Fibroblast of lung (primary cell): ENCODE results near the gene CAPN13. TPM values are rescaled to one million over a fixed set of nuclear protein-coding genes. Genes with fewer than 3 reads are reported as not detected.
A peak's percentile ranks its signal among the peaks of the same experiment; 100 is the strongest.

Source experiments
- DNase-seq, 2 donors: peaks; one replicate each; pipeline versions ENCODE4 v3.0.0 to v3.0.0-alpha.2; 2010; ENCODE audit warnings: low read depth in 2 of 2
- H2AFZ ChIP-seq: 2 replicates; pipeline ENCODE4 v1.5.1; 2012; ENCODE audit warnings: low read length, control low read depth, inconsistent platforms
- H3K27ac ChIP-seq: 2 replicates; pipeline ENCODE4 v1.5.1; 2011; ENCODE audit warnings: low read length, control low read depth; ENCODE audit not compliant: insufficient read depth
- H3K27me3 ChIP-seq: 2 replicates; pipeline ENCODE4 v1.5.1; 2011; ENCODE audit warnings: mild to moderate bottlenecking, low read length; ENCODE audit not compliant: control insufficient read depth, insufficient read depth
- H3K36me3 ChIP-seq: 2 replicates; pipeline ENCODE4 v1.5.1; 2011; ENCODE audit warnings: low read length; ENCODE audit not compliant: control insufficient read depth, insufficient read depth
- H3K4me1 ChIP-seq: 2 replicates; pipeline ENCODE4 v1.5.1; 2011; ENCODE audit warnings: low read length; ENCODE audit not compliant: control insufficient read depth, insufficient read depth; ENCODE audit errors: extremely low read depth
- H3K4me2 ChIP-seq: 2 replicates; pipeline ENCODE4 v1.5.1; 2011; ENCODE audit warnings: low read length, control low read depth; ENCODE audit not compliant: insufficient read depth; ENCODE audit errors: extremely low read depth
- H3K4me3 ChIP-seq, 4 experiments: fragments of 200-600 bp in 1 of 4; sonication (generic) in 1 of 4; replicated peaks in 1 of 4; 2 replicates each; pipeline ENCODE4 v1.5.1; 2011 to 2016; ENCODE audit warnings: low read length in 4 of 4, low read depth in 3 of 4, mild to moderate bottlenecking in 3 of 4, control low read depth in 2 of 4, inconsistent platforms in 1 of 4, mixed read lengths in 1 of 4; ENCODE audit not compliant: insufficient read depth in 1 of 4; ENCODE audit errors: control extremely low read depth in 1 of 4
- H3K79me2 ChIP-seq: 2 replicates; pipeline ENCODE4 v1.5.1; 2012; ENCODE audit warnings: mild to moderate bottlenecking, low read length, inconsistent platforms; ENCODE audit not compliant: control insufficient read depth, insufficient read depth
- H3K9ac ChIP-seq: 2 replicates; pipeline ENCODE4 v1.5.1; 2011; ENCODE audit warnings: mild to moderate bottlenecking, low read length, control low read depth; ENCODE audit not compliant: insufficient read depth
- H3K9me3 ChIP-seq: 2 replicates; pipeline ENCODE4 v1.5.1; 2012; ENCODE audit warnings: low read depth, low read length; ENCODE audit not compliant: control insufficient read depth, insufficient read depth
- H4K20me1 ChIP-seq: 2 replicates; pipeline ENCODE4 v1.5.1; 2011; ENCODE audit warnings: low read length; ENCODE audit not compliant: control insufficient read depth, insufficient read depth; ENCODE audit errors: extremely low read depth
- EZH2 ChIP-seq: IDR thresholded peaks from 2 replicates; pipeline ENCODE4 v1.5.1; 2012; ENCODE audit warnings: low read length, control low read depth, mild to moderate bottlenecking; ENCODE audit errors: missing control alignments
- polyA plus RNA-seq, 2 donors: library from polyadenylated mRNA; depleted of rRNA in 1 of 2; stranded (reverse) in 1 of 2; unstranded in 1 of 2; fragments of >200 nt; gene quantifications; 2 replicates each; pipeline ENCODE4 v1.2.1, GENCODE V29; 2011 to 2012; ENCODE audit warnings: missing spikeins in 1 of 2
- total RNA-seq: library from RNA; depleted of rRNA; stranded (reverse); fragments of >200 nt; gene quantifications from 2 replicates; pipeline ENCODE4 v1.2.1, GENCODE V29; 2014
- TF ChIP-seq, protein P1 (sequence below), 2 donors: IDR thresholded peaks in 1 of 2; conservative IDR thresholded peaks in 1 of 2; 1 replicate in 1 of 2; 2 replicates in 1 of 2; pipeline ENCODE4 v1.5.1; 2011 to 2012; ENCODE audit warnings: low read length in 2 of 2, control low read depth in 1 of 2, inconsistent platforms in 1 of 2, low read depth in 1 of 2, mild to moderate bottlenecking in 1 of 2

CAPN13 gene
- total and polyA plus RNA-seq, 2 donors (not counting 1 experiment from before 2014, with no cell fraction given): not detected

DNA sequence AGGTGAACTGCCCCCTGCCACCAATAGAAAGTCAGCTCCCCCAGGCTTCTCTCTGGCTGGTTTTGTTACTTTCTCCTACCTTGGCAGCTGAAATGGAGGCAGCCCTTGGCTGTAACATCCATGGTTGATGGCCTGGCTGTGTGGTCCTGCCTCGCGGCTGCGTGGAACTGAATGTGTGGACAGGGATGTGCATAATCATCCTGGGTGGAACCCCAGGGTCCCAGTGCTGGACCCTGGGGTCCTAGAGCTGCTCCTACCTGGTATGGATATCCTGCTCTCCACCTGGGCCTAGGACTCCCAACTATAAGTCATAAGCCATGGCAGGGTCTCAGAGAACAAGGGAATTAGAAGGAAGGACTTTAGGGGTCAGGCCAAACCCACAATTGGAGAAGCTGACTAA lies 93.5 kb downstream of the CAPN13 start:
- peak overlapping the region; percentile 62 for H2AFZ ChIP-seq
- TF ChIP-seq, protein P1, sequence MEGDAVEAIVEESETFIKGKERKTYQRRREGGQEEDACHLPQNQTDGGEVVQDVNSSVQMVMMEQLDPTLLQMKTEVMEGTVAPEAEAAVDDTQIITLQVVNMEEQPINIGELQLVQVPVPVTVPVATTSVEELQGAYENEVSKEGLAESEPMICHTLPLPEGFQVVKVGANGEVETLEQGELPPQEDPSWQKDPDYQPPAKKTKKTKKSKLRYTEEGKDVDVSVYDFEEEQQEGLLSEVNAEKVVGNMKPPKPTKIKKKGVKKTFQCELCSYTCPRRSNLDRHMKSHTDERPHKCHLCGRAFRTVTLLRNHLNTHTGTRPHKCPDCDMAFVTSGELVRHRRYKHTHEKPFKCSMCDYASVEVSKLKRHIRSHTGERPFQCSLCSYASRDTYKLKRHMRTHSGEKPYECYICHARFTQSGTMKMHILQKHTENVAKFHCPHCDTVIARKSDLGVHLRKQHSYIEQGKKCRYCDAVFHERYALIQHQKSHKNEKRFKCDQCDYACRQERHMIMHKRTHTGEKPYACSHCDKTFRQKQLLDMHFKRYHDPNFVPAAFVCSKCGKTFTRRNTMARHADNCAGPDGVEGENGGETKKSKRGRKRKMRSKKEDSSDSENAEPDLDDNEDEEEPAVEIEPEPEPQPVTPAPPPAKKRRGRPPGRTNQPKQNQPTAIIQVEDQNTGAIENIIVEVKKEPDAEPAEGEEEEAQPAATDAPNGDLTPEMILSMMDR (conservative IDR thresholded peaks at IDR 0.05 in 1 of 2, IDR thresholded peaks at IDR 0.05 in 1 of 2; ENCODE audit: low read depth in 1 of 2, low read length in 2 of 2): no peak
- TF ChIP-seq EZH2: no peak
- no peaks in the 10 kb centered on the region for H3K79me2 ChIP-seq
- no peak overlapping the region for H3K27ac ChIP-seq
- no peak for DNase-seq
- H4K20me1 ChIP-seq: no peaks in the 10 kb centered on the region
- no peak overlapping the region for H3K9ac ChIP-seq
- H3K4me2 ChIP-seq: no peak overlapping the region
- no peaks in the 10 kb centered on the region for H3K4me1 ChIP-seq
- H3K36me3 ChIP-seq: no peaks in the 10 kb centered on the region
- H3K4me3 ChIP-seq: no peak overlapping the region
- H3K27me3 ChIP-seq: no peaks in the 10 kb centered on the region
- H3K9me3 ChIP-seq: no peaks in the 10 kb centered on the region

DNA sequence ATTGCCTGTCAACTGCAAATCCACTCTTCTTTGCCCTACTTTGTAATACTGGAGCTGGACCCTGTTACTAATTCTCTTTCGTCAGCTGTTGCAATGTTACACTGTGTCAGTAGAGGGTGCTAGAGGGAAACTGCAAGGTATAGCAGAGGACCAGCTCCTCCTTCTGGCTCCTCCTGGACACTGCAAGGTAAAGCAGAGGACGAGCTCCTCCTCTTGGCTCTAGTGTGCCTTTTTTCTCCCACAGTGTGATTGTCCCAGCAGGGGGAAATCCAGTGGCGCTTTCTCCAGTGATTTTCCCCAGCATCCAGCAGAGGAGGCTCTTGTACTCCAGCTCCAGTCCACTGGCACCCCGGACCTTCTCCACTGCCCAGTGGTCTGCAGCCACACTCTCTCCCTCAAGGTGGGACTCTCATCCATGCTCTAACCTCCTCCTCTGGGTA lies 95.6 kb downstream of the CAPN13 start:
- Histone ChIP-seq H3K4me3 (no peak overlapping the region), H3K9ac (no peak overlapping the region), H3K79me2 (no peaks in the 10 kb centered on the region), H3K36me3 (no peaks in the 10 kb centered on the region), H3K4me1 (peaks cover 2% of the 10 kb centered on the region), H3K27me3 (no peaks in the 10 kb centered on the region), H3K27ac (no peak overlapping the region), H2AFZ (no peak overlapping the region), H3K9me3 (no peaks in the 10 kb centered on the region), H4K20me1 (no peaks in the 10 kb centered on the region), H3K4me2 (no peak overlapping the region)
- DNase-seq: peak; percentile 77 to 90
- TF ChIP-seq EZH2: no peak
- TF ChIP-seq, protein P1 (conservative IDR thresholded peaks at IDR 0.05 in 1 of 2, IDR thresholded peaks at IDR 0.05 in 1 of 2; ENCODE audit: low read depth in 1 of 2, low read length in 2 of 2): peak; percentile 100

DNA sequence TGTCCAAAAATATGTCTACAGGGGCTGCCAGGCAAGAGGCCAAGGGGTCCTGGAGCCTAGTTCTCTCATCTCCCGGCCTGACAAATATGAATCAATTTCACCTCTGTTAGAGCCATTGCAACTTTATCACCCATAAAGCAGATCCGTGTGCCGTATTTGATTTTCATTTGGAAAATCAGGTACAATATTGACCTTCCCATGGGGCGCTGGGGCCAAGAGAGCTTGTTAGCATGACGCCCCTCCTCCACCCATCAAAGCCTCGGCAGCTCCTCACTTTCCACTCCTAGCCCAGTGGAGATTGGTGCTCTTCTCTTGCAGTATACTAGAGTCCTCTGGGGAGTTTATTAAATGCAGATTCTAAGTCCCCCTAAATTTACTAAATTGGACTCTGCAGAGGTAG lies 96.8 kb downstream of the CAPN13 start:
- H3K27ac ChIP-seq: no peak overlapping the region
- no peak overlapping the region for H2AFZ ChIP-seq
- DNase-seq: no peak
- H3K4me3 ChIP-seq: no peak overlapping the region
- no peak overlapping the region for H3K9ac ChIP-seq
- no peaks in the 10 kb centered on the region for H4K20me1 ChIP-seq
- H3K9me3 ChIP-seq: no peaks in the 10 kb centered on the region
- H3K4me2 ChIP-seq: no peak overlapping the region
- TF ChIP-seq, protein P1 (conservative IDR thresholded peaks at IDR 0.05 in 1 of 2, IDR thresholded peaks at IDR 0.05 in 1 of 2; ENCODE audit: low read depth in 1 of 2, low read length in 2 of 2): no peak
- TF ChIP-seq EZH2: no peak
- no peaks in the 10 kb centered on the region for H3K79me2 ChIP-seq
- no peaks in the 10 kb centered on the region for H3K27me3 ChIP-seq
- no peaks in the 10 kb centered on the region for H3K36me3 ChIP-seq
- peaks cover 2% of the 10 kb centered on the region for H3K4me1 ChIP-seq
